Common myeloid progenitor, CD34-positive (primary cell): ENCODE measurements around the gene MGAT5.

ENCODE experiments used
- CTCF ChIA-PET: fragments of 350-600 bp; sonication (Branson Sonifier 250); formaldehyde crosslinking; loops from one replicate; lab custom pipeline; 2021; ENCODE audit warnings: antibody characterized with exemption; lab: Charles Lee
- POLR2A ChIA-PET: fragments of 350-600 bp; sonication (Branson Sonifier 250); formaldehyde crosslinking; loops from one replicate; lab custom pipeline; 2021; ENCODE audit warnings: antibody characterized with exemption; lab: Charles Lee
- DNase-seq, 3 donors: peaks; one replicate each; pipeline versions ENCODE4 v3.0.0 to v3.0.0-alpha.2; 2013
- H3K27ac ChIP-seq, 2 experiments: 1 replicate in 1 of 2; 2 replicates in 1 of 2; pipeline ENCODE4 v1.7.0; 2013; ENCODE audit warnings: inconsistent platforms in 2 of 2, low read length in 2 of 2, mild to moderate bottlenecking in 2 of 2, low read depth in 1 of 2, moderate library complexity in 1 of 2; ENCODE audit not compliant: severe bottlenecking in 2 of 2, insufficient read depth in 1 of 2, poor library complexity in 1 of 2
- H3K27me3 ChIP-seq, 5 experiments: replicated peaks in 2 of 5; 1 replicate in 3 of 5; 2 replicates in 2 of 5; pipeline versions ENCODE4 v1.6.1 to v1.7.0; 2013; ENCODE audit warnings: low read length in 4 of 5, mild to moderate bottlenecking in 2 of 5, moderate library complexity in 2 of 5, inconsistent platforms in 1 of 5; ENCODE audit not compliant: insufficient read depth in 5 of 5, control insufficient read depth in 4 of 5
- H3K36me3 ChIP-seq, 4 experiments: 1 replicate in 2 of 4; 2 replicates in 2 of 4; pipeline versions ENCODE4 v1.6.1 to v1.7.0; 2013; ENCODE audit warnings: low read length in 3 of 4, control low read depth in 1 of 4, mild to moderate bottlenecking in 1 of 4; ENCODE audit not compliant: control insufficient read depth in 4 of 4, insufficient read depth in 4 of 4
- H3K4me1 ChIP-seq, 4 experiments: 1 replicate in 3 of 4; 2 replicates in 1 of 4; pipeline versions ENCODE4 v1.6.1 to v1.7.1; 2013; ENCODE audit warnings: low read length in 3 of 4, mild to moderate bottlenecking in 3 of 4, control low read depth in 1 of 4, inconsistent platforms in 1 of 4, moderate library complexity in 1 of 4; ENCODE audit not compliant: control insufficient read depth in 4 of 4, insufficient read depth in 4 of 4; ENCODE audit errors: control extremely low read depth in 1 of 4
- H3K4me3 ChIP-seq, 7 experiments: 1 replicate in 4 of 7; 2 replicates in 3 of 7; pipeline versions ENCODE4 v1.5.1 to v1.7.0; 2013; ENCODE audit warnings: mild to moderate bottlenecking in 7 of 7, low read length in 6 of 7, moderate library complexity in 6 of 7, inconsistent platforms in 2 of 7, low read depth in 2 of 7, control low read depth in 1 of 7; ENCODE audit not compliant: insufficient read depth in 4 of 7, control insufficient read depth in 1 of 7; ENCODE audit errors: extremely low read depth in 1 of 7
- H3K9me3 ChIP-seq, 5 experiments: 1 replicate in 4 of 5; 2 replicates in 1 of 5; pipeline versions ENCODE4 v1.6.1 to v1.7.1; 2013; ENCODE audit warnings: low read length in 4 of 5, mild to moderate bottlenecking in 2 of 5, inconsistent platforms in 1 of 5, low read depth in 1 of 5, moderate library complexity in 1 of 5; ENCODE audit not compliant: control insufficient read depth in 4 of 5, insufficient read depth in 2 of 5; ENCODE audit errors: control extremely low read depth in 1 of 5
- WGBS: methylation state at CpG from one replicate; pipeline ENCODE4 v1.1.5; 2013; ENCODE audit not compliant: insufficient coverage; 5-methylcytosine and 5-hydroxymethylcytosine counted together

MGAT5 gene

DNA sequence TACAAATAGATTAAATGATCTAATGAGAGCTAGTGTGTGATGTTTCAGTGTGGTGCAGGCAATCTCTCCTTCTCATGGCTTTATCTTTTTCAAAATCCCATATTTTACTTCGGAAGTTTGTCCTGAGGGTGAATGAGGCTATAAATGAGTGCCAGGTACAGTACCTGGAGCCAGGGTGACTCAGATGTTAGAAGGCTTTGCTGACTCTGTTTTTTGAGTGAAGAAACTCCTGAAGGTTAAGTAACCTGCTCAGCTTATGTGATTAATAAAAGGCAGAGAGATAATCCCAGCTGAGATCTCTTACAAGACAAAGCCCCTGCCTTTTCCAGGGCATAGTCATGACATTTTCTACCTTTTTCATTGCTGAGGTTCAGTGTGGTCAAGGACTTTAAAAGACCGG is 52.6 kb downstream of the MGAT5 start:
- CTCF ChIA-PET, result interaction anchor here (1.1 to 1.3 kb wide), 2 partner anchors 9 to 187 kb away, joined by 3 read pairs; no protein-coding TSS in a partner anchor
- peaks cover 0 to 5% (median 3%) of the 10 kb centered on the region in 5 experiments for H3K9me3 ChIP-seq
- 100% methylated on average over 1 of the region's 2 CpGs for WGBS
- DNase-seq, result no peak
- H3K27ac ChIP-seq, result no peak overlapping the region
- POLR2A ChIA-PET, result no interaction called here
- no peaks in the 10 kb centered on the region for H3K27me3 ChIP-seq
- no peaks in the 10 kb centered on the region for H3K36me3 ChIP-seq
- H3K4me1 ChIP-seq, result peaks cover 5 to 23% (median 11%) of the 10 kb centered on the region in 4 experiments
- no peak overlapping the region for H3K4me3 ChIP-seq

DNA sequence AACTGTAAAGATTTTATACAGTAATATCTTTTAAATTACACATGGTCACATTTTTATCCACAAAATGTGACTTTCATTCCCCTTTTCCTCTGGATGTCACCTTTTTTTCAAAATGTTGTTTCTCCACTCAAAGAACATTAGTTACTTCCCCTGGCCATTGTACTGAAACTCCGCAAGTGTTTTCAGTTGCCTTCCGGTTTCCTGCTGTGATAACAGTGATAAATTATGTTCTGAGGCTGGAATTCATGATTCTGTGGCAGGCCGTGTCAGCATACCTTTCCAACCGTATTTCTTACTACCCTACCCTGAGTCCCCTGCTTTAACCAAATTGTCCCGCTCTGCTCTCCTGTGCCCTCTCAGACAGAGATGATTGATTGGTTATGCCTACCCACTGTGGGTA is 53.5 kb downstream of the MGAT5 start:
- H3K27me3 ChIP-seq, result no peaks in the 10 kb centered on the region
- no peak overlapping the region for H3K27ac ChIP-seq
- peaks cover 5 to 23% (median 11%) of the 10 kb centered on the region in 4 experiments for H3K4me1 ChIP-seq
- POLR2A ChIA-PET, result no interaction called here
- WGBS, result 0% methylated on average over 1 of the region's 5 CpGs
- peaks cover 0 to 5% (median 3%) of the 10 kb centered on the region in 5 experiments for H3K9me3 ChIP-seq
- peak; percentile 11 to 72 (median 43) for DNase-seq
- peak overlapping the region in 3 of 7 experiments; percentile 27 to 60 (median 54) for H3K4me3 ChIP-seq
- H3K36me3 ChIP-seq, result no peaks in the 10 kb centered on the region
- CTCF ChIA-PET, result interaction anchor here (1.3 kb wide), 1 partner anchor 187 kb away, joined by 3 read pairs; no protein-coding TSS in a partner anchor

DNA sequence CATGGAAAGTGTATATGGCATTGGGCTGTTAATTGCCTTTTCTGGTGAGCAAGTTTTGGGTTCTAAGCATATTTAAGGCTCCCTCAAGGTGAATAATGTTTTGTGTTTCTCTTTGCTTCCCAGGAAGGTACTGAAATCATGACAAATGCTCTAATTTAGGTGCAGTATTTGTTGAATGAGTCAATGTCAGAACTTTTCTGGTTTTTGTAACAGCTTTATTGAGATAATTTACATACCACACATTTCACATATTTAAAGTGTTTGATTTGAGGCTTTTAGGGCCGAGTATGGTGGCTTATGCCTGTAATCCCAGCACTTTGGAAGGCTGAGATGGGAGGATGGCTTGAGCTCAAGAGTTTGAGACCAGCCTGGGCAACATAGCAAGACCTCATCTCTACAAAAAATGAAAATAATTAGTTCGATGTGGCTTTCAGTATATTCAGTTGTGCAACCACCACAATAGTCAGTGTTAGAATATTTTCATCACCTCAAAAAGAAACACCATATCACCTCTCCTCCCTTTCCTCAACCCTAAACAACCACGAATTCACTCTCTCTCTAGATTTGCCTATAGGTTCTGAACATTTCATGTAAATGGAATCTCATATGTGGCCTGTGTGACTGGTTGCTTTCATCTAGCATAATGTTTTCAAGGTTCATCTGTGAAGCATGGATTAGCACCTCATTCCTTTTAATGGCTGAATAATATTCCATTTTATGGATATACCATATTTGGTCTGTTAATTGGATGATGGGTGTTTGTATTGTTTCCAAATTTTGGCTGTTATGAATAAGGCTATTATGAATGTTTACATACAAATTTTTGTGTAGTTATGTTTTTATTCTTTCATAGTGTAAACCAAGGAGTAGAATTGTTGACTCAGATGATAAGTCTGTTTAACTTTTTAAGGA is 54.9 kb downstream of the MGAT5 start:
- peaks cover 5 to 23% (median 11%) of the 10 kb centered on the region in 4 experiments for H3K4me1 ChIP-seq
- no peaks in the 10 kb centered on the region for H3K27me3 ChIP-seq
- no peak overlapping the region for H3K4me3 ChIP-seq
- no peak for DNase-seq
- no peak overlapping the region for H3K27ac ChIP-seq
- ChIA-PET CTCF (interaction anchor here (0.9 kb wide), 1 partner anchor 191 kb away, joined by 3 read pairs; no protein-coding TSS in a partner anchor), POLR2A (no interaction called here)
- no CpG with 5 or more reads among the region's 3 CpGs for WGBS
- H3K9me3 ChIP-seq, result peaks cover 0 to 3% (median 0%) of the 10 kb centered on the region in 5 experiments
- H3K36me3 ChIP-seq, result no peaks in the 10 kb centered on the region

DNA sequence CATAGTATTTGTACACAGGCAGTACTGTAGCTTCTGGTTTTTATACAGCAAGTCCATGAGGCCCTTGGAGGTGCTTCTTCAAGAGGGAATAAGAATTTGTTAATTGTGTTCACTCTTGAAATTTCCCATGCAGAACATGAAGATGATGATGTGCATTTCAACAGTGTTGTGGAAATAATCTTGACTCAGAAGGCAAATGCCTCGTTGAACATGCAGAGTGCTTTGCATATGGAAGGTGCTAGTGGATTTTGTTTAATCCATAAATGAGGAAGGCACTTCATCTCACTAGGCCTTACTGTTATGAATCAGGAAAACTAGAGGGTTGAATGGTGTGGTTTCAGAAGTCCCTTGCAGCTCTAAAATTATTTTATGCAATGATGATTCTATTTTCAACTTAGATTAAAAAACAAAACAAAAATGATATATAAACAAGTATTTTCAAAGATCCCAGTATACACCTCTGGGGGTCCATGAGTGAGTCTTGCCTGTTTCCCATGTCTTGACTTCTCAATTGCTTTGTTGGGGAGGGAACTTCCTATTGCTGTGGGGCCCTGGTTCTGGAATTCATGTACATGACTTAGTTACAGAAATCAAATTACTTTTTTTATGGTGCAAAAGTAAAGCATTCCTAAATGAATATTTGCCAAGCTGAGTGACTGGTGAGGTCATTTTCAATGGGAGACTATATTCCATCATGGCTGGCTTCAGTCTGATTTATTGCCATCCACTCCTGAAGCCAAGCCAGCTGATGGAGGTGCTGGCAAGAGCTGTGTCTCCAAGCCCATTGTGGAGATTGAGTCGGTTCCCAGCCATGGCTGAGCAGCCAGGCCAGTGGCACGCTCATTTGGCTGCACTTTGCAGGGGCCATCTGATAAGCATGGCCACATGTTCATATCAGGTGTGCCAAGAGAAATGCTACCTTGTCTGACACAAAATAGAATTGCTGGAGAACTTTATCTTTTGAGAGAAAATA is 56.5 kb downstream of the MGAT5 start:
- ChIA-PET POLR2A (no interaction called here), CTCF (no interaction called here)
- H3K27ac ChIP-seq, result no peak overlapping the region
- peaks cover 0 to 3% (median 0%) of the 10 kb centered on the region in 5 experiments for H3K9me3 ChIP-seq
- no peaks in the 10 kb centered on the region for H3K36me3 ChIP-seq
- H3K4me3 ChIP-seq, result no peak overlapping the region
- no peaks in the 10 kb centered on the region for H3K27me3 ChIP-seq
- H3K4me1 ChIP-seq, result peaks cover 5 to 33% (median 16%) of the 10 kb centered on the region in 4 experiments
- 90% methylated on average over 3 of the region's 3 CpGs for WGBS
- no peak for DNase-seq

DNA sequence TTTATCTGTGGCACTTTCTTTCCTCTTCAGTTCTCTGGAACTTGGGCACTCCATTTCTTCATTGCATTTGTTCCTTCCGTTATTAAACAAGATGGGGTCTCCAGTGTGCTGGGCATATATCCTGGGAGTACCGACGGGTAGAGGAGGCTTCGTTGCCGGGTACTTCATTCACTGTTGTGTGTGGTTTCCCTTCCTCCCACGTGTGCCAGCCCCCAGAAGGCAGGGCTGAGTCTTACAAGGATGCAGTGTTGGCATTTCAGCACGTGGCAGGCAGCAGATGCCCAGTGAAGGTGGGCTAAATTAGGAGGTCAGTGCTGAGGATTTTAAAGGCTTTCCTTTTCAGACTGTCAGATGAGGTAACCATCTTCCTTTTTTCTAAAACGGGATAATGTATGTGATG is 58.6 kb downstream of the MGAT5 start:
- H3K4me3 ChIP-seq, result no peak overlapping the region
- H3K36me3 ChIP-seq, result no peaks in the 10 kb centered on the region
- H3K27ac ChIP-seq, result no peak overlapping the region
- H3K27me3 ChIP-seq, result no peaks in the 10 kb centered on the region
- H3K4me1 ChIP-seq, result peaks cover 4 to 22% (median 11%) of the 10 kb centered on the region in 4 experiments
- WGBS, result 77% methylated on average over 7 of the region's 8 CpGs
- CTCF ChIA-PET, result no interaction called here
- peaks cover 0 to 3% (median 0%) of the 10 kb centered on the region in 5 experiments for H3K9me3 ChIP-seq
- POLR2A ChIA-PET, result no interaction called here
- DNase-seq, result no peak

DNA sequence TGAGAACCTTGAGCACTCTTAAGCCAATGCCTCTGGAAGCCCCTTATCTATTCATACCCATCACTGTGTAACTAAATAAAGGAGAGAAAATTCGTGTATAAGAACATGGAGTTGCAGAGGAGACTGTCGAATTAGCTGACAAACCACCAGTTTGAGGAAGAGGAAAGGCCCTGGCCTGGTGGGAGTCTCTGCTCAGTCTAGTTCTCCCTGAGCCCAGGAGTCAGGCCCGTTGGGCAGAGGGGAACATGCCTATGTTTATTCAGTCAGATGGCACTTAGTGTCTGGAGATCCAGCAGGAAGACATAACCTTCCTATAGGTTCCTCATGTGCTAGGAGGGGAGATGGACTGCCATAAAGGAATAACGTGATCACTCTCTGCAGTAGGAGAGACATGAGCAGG is 60.3 kb downstream of the MGAT5 start:
- POLR2A ChIA-PET, result no interaction called here
- CTCF ChIA-PET, result interaction anchor here (1.0 to 1.2 kb wide), 2 partner anchors 53 to 115 kb away, joined by 3 read pairs; no protein-coding TSS in a partner anchor
- peaks cover 0 to 18% (median 6%) of the 10 kb centered on the region in 4 experiments for H3K4me1 ChIP-seq

More for the DNA sequence above, 60.3 kb downstream of the MGAT5 start:
- H3K36me3 ChIP-seq, result peaks cover 0 to 9% (median 5%) of the 10 kb centered on the region in 4 experiments
- H3K9me3 ChIP-seq, result no peaks in the 10 kb centered on the region
- H3K4me3 ChIP-seq, result no peak overlapping the region
- no peak overlapping the region for H3K27ac ChIP-seq
- peak in 1 of 3 donors; percentile 39 for DNase-seq
- 50% methylated on average over 4 of the region's 4 CpGs for WGBS
- H3K27me3 ChIP-seq, result no peaks in the 10 kb centered on the region
